Kidney (tissue), 14 donors: Measurements from ENCODE around the gene TIMP3. TPM values are rescaled to one million over a fixed set of nuclear protein-coding genes. Genes with fewer than 3 reads are reported as not detected.

Experiments used
- DNase-seq, 5 donors: peaks; one replicate each; pipeline ENCODE4 v3.0.0-alpha.2; 2013 to 2020
- FAIRE-seq: peaks from 2 replicates; lab custom pipeline; 2012; peaks lifted over from hg19 to GRCh38; lab: Jason Lieb, UNC
- H3K27ac ChIP-seq, 2 donors: one replicate each; pipeline ENCODE4 v1.7.0; 2013; ENCODE audit warnings: low read depth in 2 of 2, low read length in 2 of 2, inconsistent platforms in 1 of 2
- H3K27me3 ChIP-seq: one replicate; pipeline ENCODE4 v1.7.1; 2013; ENCODE audit warnings: low read length, inconsistent platforms; ENCODE audit not compliant: control insufficient read depth, insufficient read depth
- H3K36me3 ChIP-seq, 3 donors: one replicate each; pipeline versions ENCODE4 v1.7.0 to v1.7.1; 2013; ENCODE audit warnings: low read length in 3 of 3, control low read depth in 1 of 3, inconsistent platforms in 1 of 3; ENCODE audit not compliant: insufficient read depth in 3 of 3, control insufficient read depth in 2 of 3
- H3K4me1 ChIP-seq, 3 donors: one replicate each; pipeline versions ENCODE4 v1.7.0 to v1.7.1; 2013; ENCODE audit warnings: low read length in 3 of 3, inconsistent platforms in 1 of 3, low read depth in 1 of 3; ENCODE audit not compliant: control insufficient read depth in 2 of 3, insufficient read depth in 2 of 3
- H3K4me3 ChIP-seq, 3 donors: one replicate each; pipeline versions ENCODE4 v1.7.0 to v1.8.1; 2013; ENCODE audit warnings: low read length in 3 of 3, control low read depth in 1 of 3, inconsistent platforms in 1 of 3
- H3K9ac ChIP-seq, 3 donors: one replicate each; pipeline versions ENCODE4 v1.7.0 to v1.7.1; 2013; ENCODE audit warnings: low read length in 3 of 3, control low read depth in 1 of 3, inconsistent platforms in 1 of 3
- H3K9me3 ChIP-seq, 3 donors: one replicate each; pipeline versions ENCODE4 v1.7.0 to v1.7.1; 2013; ENCODE audit warnings: low read length in 3 of 3, control low read depth in 1 of 3, inconsistent platforms in 1 of 3; ENCODE audit not compliant: control insufficient read depth in 2 of 3, insufficient read depth in 1 of 3
- intact Hi-C: fragments of 100-400 bp; cut with DNase I; formaldehyde crosslinking; loops from one replicate; pipeline ENCODE4 v1.11.1; 2022
- polyA plus RNA-seq: library from polyadenylated mRNA; stranded (reverse); fragments of 350-450 nt; fragmentation: Illumina TruSeq; extraction: RNeasy Lipid Tissue Mini Kit (QIAGEN cat#74804); gene quantifications from one replicate; pipeline ENCODE4 v1.2.3, GENCODE V29; 2014; ENCODE audit warnings: low read depth, low replicate concordance; ENCODE audit not compliant: insufficient read depth
- total RNA-seq: library from RNA; stranded (reverse); fragmentation: NEBNext Ultra II Directional; extraction: Animal tissue kit (Norgen Biotek cat#: 25700); gene quantifications from one replicate; pipeline ENCODE4 v1.2.1, GENCODE V29; 2021
- TF ChIP-seq, protein P1 (sequence below): IDR thresholded peaks from 3 replicates; pipeline ENCODE4 v1.5.1; 2012; ENCODE audit warnings: mild to moderate bottlenecking, moderate library complexity, borderline replicate concordance; ENCODE audit not compliant: insufficient read depth; ENCODE audit errors: extremely low read depth
- donor health status: control.
- donor health status: control.
- donor health status: control.
- donor health status: control.
- donor health status: control.
- donor health status: DM: yes; HTN: yes; CAD: no.
- donor health status: Normal renal cell carcinoma (clear cell type).

The TIMP3 gene
- total and polyA plus RNA-seq, 2 donors from 2014 or later, result 198 to 818 TPM

DNA sequence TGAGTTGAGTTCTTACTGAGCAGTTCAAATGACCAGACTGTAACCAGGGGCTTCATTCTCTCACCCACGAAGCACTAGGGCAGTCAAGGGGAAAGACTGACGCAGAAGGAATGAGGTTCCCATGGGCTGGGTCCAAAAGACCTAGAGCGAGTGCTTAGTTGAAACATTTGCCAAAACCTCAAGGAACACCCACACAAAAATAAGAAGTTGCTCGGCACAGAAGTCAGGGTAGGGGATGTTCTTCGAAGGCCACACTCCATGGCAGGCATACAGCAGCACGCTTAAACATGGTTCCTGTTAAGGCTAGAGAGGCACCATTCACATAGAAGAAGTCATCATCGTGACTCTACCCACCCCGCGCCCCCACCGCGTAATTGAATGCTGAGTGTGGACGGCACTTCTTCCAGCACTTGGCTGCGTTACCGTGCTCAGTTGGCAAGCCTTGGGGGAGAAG, 52.9 kb downstream of the TIMP3 start:
- FAIRE-seq (no peak), DNase-seq (no peak)
- Histone ChIP-seq H3K4me3 (no peak overlapping the region), H3K9ac (no peak overlapping the region), H3K9me3 (no peaks in the 10 kb centered on the region), H3K4me1 (peaks cover 0 to 37% (median 27%) of the 10 kb centered on the region in 3 donors), H3K36me3 (peaks cover 0 to 52% (median 18%) of the 10 kb centered on the region in 3 donors), H3K27me3 (no peaks in the 10 kb centered on the region), H3K27ac (no peak overlapping the region)
- TF ChIP-seq, protein P1, sequence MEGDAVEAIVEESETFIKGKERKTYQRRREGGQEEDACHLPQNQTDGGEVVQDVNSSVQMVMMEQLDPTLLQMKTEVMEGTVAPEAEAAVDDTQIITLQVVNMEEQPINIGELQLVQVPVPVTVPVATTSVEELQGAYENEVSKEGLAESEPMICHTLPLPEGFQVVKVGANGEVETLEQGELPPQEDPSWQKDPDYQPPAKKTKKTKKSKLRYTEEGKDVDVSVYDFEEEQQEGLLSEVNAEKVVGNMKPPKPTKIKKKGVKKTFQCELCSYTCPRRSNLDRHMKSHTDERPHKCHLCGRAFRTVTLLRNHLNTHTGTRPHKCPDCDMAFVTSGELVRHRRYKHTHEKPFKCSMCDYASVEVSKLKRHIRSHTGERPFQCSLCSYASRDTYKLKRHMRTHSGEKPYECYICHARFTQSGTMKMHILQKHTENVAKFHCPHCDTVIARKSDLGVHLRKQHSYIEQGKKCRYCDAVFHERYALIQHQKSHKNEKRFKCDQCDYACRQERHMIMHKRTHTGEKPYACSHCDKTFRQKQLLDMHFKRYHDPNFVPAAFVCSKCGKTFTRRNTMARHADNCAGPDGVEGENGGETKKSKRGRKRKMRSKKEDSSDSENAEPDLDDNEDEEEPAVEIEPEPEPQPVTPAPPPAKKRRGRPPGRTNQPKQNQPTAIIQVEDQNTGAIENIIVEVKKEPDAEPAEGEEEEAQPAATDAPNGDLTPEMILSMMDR, result no peak
- intact Hi-C loops, result no loop called here

DNA sequence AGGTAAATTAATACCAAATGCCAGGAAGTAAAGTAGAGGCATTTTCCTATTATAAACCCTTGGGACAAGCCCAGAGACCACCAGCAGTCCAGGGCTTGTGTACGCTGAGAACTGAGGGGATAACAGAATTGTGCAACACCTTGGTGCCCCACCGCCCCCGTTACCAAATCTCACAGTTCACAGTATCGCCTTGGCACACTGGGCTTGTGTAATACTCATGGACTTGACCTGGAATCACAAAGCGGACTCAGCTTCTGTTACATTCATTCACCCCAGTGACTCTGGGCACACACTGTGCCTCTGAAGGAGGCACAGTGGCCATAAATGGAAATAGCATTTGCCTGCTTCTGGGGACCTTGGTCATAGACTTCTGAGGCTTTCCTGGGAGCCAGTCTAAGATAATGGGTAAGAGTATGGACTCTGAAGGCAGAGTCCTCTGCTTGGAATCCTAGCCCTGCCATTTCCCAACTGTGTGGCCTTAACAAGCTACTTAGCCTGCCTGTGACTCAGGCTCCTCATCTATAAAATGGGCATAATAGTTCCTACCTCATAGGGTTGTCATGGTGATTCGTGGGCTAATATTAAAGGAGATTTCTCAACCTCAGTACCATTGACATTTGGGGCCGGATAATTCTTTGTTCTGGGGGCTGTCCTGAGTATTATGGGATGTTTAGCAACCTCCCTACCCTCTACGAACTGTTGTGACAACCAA, 53.7 kb downstream of the TIMP3 start:
- DNase-seq, result no peak

DNA sequence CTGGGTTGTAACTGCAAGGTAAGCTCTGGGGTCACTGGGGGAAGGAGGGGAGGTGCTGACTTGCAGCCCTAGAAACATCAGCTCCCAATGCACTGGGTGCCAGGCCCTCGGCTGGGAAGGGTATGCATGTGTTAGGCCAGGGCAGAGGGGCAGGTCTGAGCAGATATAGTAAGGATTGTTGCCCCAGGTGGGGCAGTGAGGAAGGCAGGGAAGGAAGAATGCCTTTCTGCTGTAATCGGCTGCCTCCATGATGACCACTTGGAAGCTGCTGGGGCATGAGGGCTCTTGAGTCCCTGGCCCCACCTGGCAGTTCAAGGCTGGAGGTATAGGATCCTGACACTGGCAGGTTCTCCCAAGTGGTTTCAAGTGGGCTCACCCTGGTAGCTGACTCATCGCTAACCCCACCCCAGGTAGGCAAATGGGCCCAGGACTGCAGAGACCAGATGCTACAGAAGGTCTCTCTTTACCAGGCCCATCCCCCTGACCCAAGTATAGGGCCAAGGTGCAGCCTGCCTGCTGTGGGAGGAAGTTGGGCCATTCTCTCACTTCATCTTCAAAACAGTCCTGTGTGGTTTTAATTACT, 56.7 kb downstream of the TIMP3 start:
- H3K27me3 ChIP-seq, result no peaks in the 10 kb centered on the region
- TF ChIP-seq, protein P1, result no peak
- H3K27ac ChIP-seq, result no peak overlapping the region
- peaks cover 0 to 68% (median 28%) of the 10 kb centered on the region in 3 donors for H3K36me3 ChIP-seq
- no peak for FAIRE-seq
- H3K9ac ChIP-seq, result no peak overlapping the region
- H3K4me1 ChIP-seq, result no peaks in the 10 kb centered on the region
- intact Hi-C loops, result no loop called here
- no peak overlapping the region for H3K4me3 ChIP-seq
- DNase-seq, result no peak
- no peaks in the 10 kb centered on the region for H3K9me3 ChIP-seq

More for the DNA sequence above, 53.7 kb downstream of the TIMP3 start:
- no peak for FAIRE-seq
- Histone ChIP-seq H3K36me3 (peaks cover 0 to 55% (median 25%) of the 10 kb centered on the region in 3 donors), H3K27ac (no peak overlapping the region), H3K4me3 (no peak overlapping the region), H3K27me3 (no peaks in the 10 kb centered on the region), H3K4me1 (peaks cover 0 to 29% (median 25%) of the 10 kb centered on the region in 3 donors), H3K9ac (no peak overlapping the region), H3K9me3 (no peaks in the 10 kb centered on the region)
- TF ChIP-seq, protein P1, result no peak
- intact Hi-C loops, result no loop called here
